Measurements from ENCODE around the gene PSTPIP2. TPM values are rescaled to one million over a fixed set of nuclear protein-coding genes. Genes with fewer than 3 reads are reported as not detected.

PSTPIP2 gene
- total and polyA plus RNA-seq, 2 of the 4 experiments (the other 2 are of a cell fraction): 10.4 to 12.4 TPM

DNA sequence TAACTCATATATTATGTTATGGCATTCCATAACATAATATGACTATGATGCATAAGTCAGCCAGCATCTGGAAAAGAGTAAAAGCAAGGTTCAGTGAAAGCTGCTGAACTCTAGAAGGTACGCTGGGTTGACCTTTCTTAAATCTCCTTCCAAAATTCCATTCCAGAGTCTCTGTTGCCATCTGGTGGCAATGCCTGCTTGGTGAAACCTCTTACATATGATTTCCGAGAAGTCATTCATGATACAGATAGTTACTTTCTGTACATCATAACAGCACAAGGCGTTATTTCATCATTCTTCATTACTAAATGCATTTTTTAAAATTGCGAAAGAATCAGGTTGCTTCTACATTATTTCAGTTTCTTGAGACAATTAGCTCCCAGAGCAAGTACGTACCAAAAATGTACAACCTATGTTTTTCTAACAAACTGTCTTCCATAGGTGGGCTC lies 97.9 kb downstream of the PSTPIP2 start:
- ChIA-PET CTCF (interaction anchor here (0.6 to 1.7 kb wide), 10 partner anchors 22 to 253 kb away, joined by 3 to 6 read pairs (median 4); no protein-coding TSS in a partner anchor), POLR2A (ENCODE audit: unreplicated experiment) (no interaction called here)
- Histone ChIP-seq H4K91ac (ENCODE audit: insufficient read depth, low read depth, low read length) (no peak overlapping the region), H3K9me1 (ENCODE audit: insufficient read depth, low read length) (no peaks in the 10 kb centered on the region), H2BK15ac (ENCODE audit: low read depth, low read length) (no peak overlapping the region), H2AFZ (replicated peaks; ENCODE audit: low read length, poor library complexity) (no peak overlapping the region), H3K27me3 (ENCODE audit: control insufficient read depth, insufficient read depth, low read length) (no peaks in the 10 kb centered on the region), H3K4me3 (ENCODE audit: insufficient read depth, low read depth, low read length) (no peak overlapping the region), H3K23ac (ENCODE audit: low read depth, low read length) (no peak overlapping the region), H2BK120ac (ENCODE audit: low read depth, low read length) (no peak overlapping the region), H3K4me2 (ENCODE audit: low read depth, low read length) (peak overlapping the region; percentile 80; the same call in 1 of the 2 replicates), H3K36me3 (ENCODE audit: control insufficient read depth, insufficient read depth, low read length) (no peaks in the 10 kb centered on the region), H2BK20ac (ENCODE audit: low read depth, low read length) (no peak overlapping the region), H3K56ac (ENCODE audit: extremely low read depth, insufficient read depth, low read length) (no peak overlapping the region), H3K18ac (ENCODE audit: low read depth, low read length) (no peak overlapping the region), H3K4me1 (ENCODE audit: control insufficient read depth, insufficient read depth, low read length) (no peaks in the 10 kb centered on the region), H3K9me3 (ENCODE audit: control insufficient read depth, insufficient read depth, low read length) (no peaks in the 10 kb centered on the region), H2AK9ac (replicated peaks; ENCODE audit: low read depth, low read length, poor library complexity) (no peak overlapping the region), H2AK5ac (ENCODE audit: low read depth, low read length) (no peak overlapping the region), H2BK5ac (ENCODE audit: low read depth, low read length, poor library complexity, severe bottlenecking) (peak overlapping the region; percentile 61), H3K4ac (ENCODE audit: low read depth, low read length) (no peak overlapping the region), H3K14ac (replicated peaks; ENCODE audit: low read depth, low read length) (no peak overlapping the region), H3K9ac (ENCODE audit: low read depth, low read length) (no peak overlapping the region), H4K5ac (ENCODE audit: low read depth, low read length) (no peak overlapping the region), H3K79me1 (ENCODE audit: low read depth in 1 of 2, low read length in 2 of 2) (no peaks in the 10 kb centered on the region), H4K8ac (ENCODE audit: low read depth in 2 of 2, low read length in 2 of 2) (no peak overlapping the region), H3K27ac (ENCODE audit: insufficient read depth, low read length) (no peak overlapping the region), H4K20me1 (ENCODE audit: insufficient read depth, low read length) (no peaks in the 10 kb centered on the region)
- BruUV-seq (replicated peaks): no TSS peak
- 17% methylated on average over 1 of the region's 5 CpGs; no CpG with 5 or more reads in 1 of the 2 experiments for WGBS, 2 experiments (ENCODE audit: extremely low coverage in 2 of 2, insufficient read length in 1 of 2)
- intact Hi-C loops (cut with micrococcal nuclease) (loop anchor here (1.0 to 5.0 kb wide), 5 partner anchors 49 to 353 kb away; partner anchors contain the start of gene PSTPIP2), in situ Hi-C loops (cut with MboI; ENCODE audit: low sequenced_read_pairs) (no loop called here), dilution Hi-C loops (cut with HindIII; ENCODE audit: low sequenced_read_pairs, unreplicated experiment) (no loop called here)
- peak; percentile 86 for DNase-seq
- ATAC-seq (ENCODE audit: low read depth): peak; percentile 89
- TF ChIP-seq MAZ (IDR thresholded peaks at IDR 0.05; ENCODE audit: borderline replicate concordance, low read depth, low read length): no peak
- TF ChIP-seq, protein P1, sequence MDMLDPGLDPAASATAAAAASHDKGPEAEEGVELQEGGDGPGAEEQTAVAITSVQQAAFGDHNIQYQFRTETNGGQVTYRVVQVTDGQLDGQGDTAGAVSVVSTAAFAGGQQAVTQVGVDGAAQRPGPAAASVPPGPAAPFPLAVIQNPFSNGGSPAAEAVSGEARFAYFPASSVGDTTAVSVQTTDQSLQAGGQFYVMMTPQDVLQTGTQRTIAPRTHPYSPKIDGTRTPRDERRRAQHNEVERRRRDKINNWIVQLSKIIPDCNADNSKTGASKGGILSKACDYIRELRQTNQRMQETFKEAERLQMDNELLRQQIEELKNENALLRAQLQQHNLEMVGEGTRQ (IDR thresholded peaks at IDR 0.05; ENCODE audit: low read depth, low read length): peak; percentile 23; the same call in 1 of the 2 replicates
- peak; percentile 87 for TF ChIP-seq SMC3 (IDR thresholded peaks at IDR 0.05; ENCODE audit: low read depth, low read length)
- TF ChIP-seq, protein P2, sequence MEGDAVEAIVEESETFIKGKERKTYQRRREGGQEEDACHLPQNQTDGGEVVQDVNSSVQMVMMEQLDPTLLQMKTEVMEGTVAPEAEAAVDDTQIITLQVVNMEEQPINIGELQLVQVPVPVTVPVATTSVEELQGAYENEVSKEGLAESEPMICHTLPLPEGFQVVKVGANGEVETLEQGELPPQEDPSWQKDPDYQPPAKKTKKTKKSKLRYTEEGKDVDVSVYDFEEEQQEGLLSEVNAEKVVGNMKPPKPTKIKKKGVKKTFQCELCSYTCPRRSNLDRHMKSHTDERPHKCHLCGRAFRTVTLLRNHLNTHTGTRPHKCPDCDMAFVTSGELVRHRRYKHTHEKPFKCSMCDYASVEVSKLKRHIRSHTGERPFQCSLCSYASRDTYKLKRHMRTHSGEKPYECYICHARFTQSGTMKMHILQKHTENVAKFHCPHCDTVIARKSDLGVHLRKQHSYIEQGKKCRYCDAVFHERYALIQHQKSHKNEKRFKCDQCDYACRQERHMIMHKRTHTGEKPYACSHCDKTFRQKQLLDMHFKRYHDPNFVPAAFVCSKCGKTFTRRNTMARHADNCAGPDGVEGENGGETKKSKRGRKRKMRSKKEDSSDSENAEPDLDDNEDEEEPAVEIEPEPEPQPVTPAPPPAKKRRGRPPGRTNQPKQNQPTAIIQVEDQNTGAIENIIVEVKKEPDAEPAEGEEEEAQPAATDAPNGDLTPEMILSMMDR (conservative IDR thresholded peaks at IDR 0.05; ENCODE audit: low read depth, low read length): peak; percentile 90
- TF ChIP-seq POLR2A (IDR thresholded peaks at IDR 0.05; ENCODE audit: low read depth, low read length): peak; percentile 46; the same call in 1 of the 2 replicates
- TF ChIP-seq RCOR1 (IDR thresholded peaks at IDR 0.05; ENCODE audit: insufficient replicate concordance, low read length): no peak
- TF ChIP-seq CEBPB (IDR thresholded peaks at IDR 0.05; ENCODE audit: low read depth, low read length): peak; percentile 82
- TF ChIP-seq RAD21 (IDR thresholded peaks at IDR 0.05; ENCODE audit: low read length): peak; percentile 96

Data from IMR-90 (cell line).